Hepatocyte (in vitro differentiated cells): Measurements from ENCODE around the gene UBXN11.

Source experiments
- EZH2 ChIP-seq: fragments of 200-600 bp; sonication (generic); IDR thresholded peaks from 2 replicates; pipeline ENCODE4 v1.6.1; 2016; ENCODE audit warnings: antibody characterized with exemption, mild to moderate bottlenecking, borderline replicate concordance
- TF ChIP-seq, protein P1 (sequence below): fragments of 200-600 bp; sonication (generic); IDR thresholded peaks from 2 replicates; pipeline ENCODE4 v1.5.1; 2016; ENCODE audit warnings: antibody characterized with exemption, mild to moderate bottlenecking; ENCODE audit not compliant: poor library complexity

DNA sequence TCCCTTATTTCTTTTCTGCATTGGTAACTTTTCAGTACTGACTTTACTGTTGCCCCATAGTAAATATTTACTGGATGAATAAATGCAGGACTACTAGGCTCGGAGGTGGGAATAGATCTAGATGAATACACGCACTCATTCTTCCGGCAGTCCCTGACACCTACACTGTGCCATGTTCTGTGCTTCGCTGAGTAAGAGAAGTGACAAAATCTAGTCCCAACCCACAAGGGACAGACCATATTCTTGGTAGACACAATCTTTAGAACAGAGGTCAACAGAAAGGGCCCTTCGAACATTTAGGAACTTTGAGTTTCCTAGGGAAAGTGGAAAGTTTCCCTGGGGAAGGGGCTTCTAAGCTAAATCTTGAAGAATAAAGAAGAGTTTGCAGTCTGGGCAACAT is 8.1 kb upstream of the UBXN11 start:
- TF ChIP-seq, protein P1, sequence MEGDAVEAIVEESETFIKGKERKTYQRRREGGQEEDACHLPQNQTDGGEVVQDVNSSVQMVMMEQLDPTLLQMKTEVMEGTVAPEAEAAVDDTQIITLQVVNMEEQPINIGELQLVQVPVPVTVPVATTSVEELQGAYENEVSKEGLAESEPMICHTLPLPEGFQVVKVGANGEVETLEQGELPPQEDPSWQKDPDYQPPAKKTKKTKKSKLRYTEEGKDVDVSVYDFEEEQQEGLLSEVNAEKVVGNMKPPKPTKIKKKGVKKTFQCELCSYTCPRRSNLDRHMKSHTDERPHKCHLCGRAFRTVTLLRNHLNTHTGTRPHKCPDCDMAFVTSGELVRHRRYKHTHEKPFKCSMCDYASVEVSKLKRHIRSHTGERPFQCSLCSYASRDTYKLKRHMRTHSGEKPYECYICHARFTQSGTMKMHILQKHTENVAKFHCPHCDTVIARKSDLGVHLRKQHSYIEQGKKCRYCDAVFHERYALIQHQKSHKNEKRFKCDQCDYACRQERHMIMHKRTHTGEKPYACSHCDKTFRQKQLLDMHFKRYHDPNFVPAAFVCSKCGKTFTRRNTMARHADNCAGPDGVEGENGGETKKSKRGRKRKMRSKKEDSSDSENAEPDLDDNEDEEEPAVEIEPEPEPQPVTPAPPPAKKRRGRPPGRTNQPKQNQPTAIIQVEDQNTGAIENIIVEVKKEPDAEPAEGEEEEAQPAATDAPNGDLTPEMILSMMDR, result no peak
- no peak for TF ChIP-seq EZH2
